HG02885 (cell line): Measurements from ENCODE around the gene SLC39A10.
"Not testable (repeated sequence)": the region's sequence is repeated elsewhere in the genome, so short reads cannot be mapped to it uniquely, and the experiment has no call there.

Experiments used
- ATAC-seq: cut with Tn5 transposase; IDR thresholded peaks from one replicate; pipeline ENCODE4 v1.9.1; 2021; ENCODE audit warnings: mild to moderate bottlenecking; ENCODE audit not compliant: unreplicated experiment, poor library complexity

Gene SLC39A10

GRCh38 chr2:195667974-195668373, 10.9 kb downstream of the SLC39A10 start:
- ATAC-seq: no peak

- ATAC-seq: no peak
Observed at GRCh38 chr2:195670191-195670590, 13.2 kb downstream of the SLC39A10 start.

GRCh38 chr2:195671563-195671962, 14.5 kb downstream of the SLC39A10 start:
- ATAC-seq: no peak

GRCh38 chr2:195672674-195673073, 15.6 kb downstream of the SLC39A10 start:
- no peak for ATAC-seq

GRCh38 chr2:195674491-195675221, 17.6 kb downstream of the SLC39A10 start:
- ATAC-seq: no peak

GRCh38 chr2:195675783-195676427, 18.9 kb downstream of the SLC39A10 start:
- ATAC-seq: no peak

DNA sequence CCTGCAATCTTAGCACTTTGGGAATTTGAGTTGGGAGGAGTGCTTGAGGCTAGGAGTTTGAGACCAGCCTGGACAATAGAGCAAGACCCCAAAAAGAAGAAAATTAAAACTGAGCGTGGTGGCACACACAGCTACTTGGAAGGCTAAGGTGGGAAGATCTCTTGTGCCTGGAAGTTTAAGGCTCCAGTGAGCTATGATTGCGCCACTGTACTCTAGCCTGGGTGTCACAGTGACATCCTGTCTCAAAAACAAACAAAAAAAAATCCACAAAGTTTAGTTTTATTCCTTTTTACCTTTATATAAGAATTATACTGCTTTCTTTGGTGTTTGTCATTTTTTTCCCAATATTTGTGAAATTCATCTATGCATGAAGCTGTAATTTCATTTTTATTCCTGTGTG, 20.3 kb downstream of the SLC39A10 start:
- ATAC-seq: no peak

GRCh38 chr2:195677884-195678283, 20.9 kb downstream of the SLC39A10 start:
- no peak for ATAC-seq

- ATAC-seq: no peak
Observed at GRCh38 chr2:195682077-195682476, 25.1 kb downstream of the SLC39A10 start.

GRCh38 chr2:195683174-195683573, 26.1 kb downstream of the SLC39A10 start:
- ATAC-seq: no peak

- ATAC-seq: no peak
Observed at GRCh38 chr2:195686564-195686963, 29.5 kb downstream of the SLC39A10 start.

GRCh38 chr2:195687320-195688086, 30.5 kb downstream of the SLC39A10 start:
- ATAC-seq: no peak

DNA sequence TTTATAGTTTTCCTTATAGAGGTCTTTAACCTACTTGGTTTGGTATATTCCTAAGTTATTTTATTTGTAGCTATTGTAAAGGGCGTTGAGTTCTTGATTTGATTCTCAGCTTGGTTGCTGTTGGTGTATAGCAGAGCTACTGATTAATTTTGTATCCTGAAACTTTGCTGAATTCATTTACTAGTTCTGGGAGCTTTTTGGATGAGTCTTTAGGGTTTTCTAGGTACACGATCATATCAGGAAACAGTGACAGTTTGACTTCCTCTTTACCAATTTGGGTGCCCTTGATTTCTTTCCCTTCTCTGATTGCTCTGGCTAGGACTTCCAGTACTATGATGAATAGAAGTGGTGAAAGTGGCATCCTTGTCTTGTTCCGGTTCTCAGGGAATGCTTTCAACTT, 35.5 kb downstream of the SLC39A10 start:
- not testable (repeated sequence) for ATAC-seq

- no peak for ATAC-seq
Observed at GRCh38 chr2:195694553-195694952, 37.5 kb downstream of the SLC39A10 start.

GRCh38 chr2:195695002-195695631, 38.1 kb downstream of the SLC39A10 start:
- ATAC-seq: no peak

DNA sequence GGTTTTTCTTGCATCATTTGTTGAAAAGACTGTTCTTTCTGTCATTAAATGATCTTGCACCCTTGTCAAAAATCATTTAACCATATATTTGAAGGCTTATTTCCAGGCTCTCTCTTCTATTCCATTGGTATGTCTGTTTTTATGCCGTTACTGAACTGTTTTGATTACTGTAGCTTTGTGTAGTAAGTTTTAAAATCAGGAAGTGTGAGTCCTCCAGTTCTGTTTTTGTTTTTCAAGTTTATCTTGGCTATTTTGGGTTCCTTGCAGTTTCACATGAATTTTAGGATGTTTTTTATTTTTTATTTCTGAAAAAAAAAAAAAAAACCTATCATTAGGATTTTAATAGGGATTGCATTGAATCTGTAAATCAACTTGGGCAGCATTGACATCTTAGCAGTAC, 39.0 kb downstream of the SLC39A10 start:
- ATAC-seq: no peak

- ATAC-seq: no peak
Observed at GRCh38 chr2:195697681-195698220, 40.7 kb downstream of the SLC39A10 start.

DNA sequence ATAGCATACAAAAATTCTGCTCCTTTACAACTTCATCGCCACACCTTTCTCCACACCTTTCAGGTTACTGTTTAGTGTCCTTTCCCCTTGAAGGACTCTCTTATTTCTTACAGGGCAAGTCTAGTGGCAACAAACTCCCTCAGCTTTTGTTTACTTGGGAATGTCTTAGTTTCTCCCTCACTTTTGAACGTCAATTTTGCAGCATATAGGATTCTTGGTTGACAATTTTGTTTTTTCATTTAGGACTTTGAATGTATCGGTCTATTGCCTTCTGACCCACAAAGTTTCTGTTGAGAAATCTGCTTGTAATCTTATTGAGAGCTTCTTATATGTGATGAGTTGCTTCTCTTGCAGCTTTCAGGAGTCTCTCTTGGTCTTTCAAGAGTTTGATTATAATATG, 43.5 kb downstream of the SLC39A10 start:
- no peak for ATAC-seq

- no peak for ATAC-seq
Observed at GRCh38 chr2:195706161-195706900, 49.3 kb downstream of the SLC39A10 start.
